Fibroblast of villous mesenchyme (primary cell): ENCODE results near the gene TENT5C. TPM values are rescaled to one million over a fixed set of nuclear protein-coding genes. Genes with fewer than 3 reads are reported as not detected.
A peak's percentile ranks its signal among the peaks of the same experiment; 100 is the strongest.
"Not testable (repeated sequence)": the region's sequence is repeated elsewhere in the genome, so short reads cannot be mapped to it uniquely, and the experiment has no call there.

ENCODE experiments used
- DNase-seq: peaks from one replicate; pipeline ENCODE4 v3.0.0-alpha.2; 2010; ENCODE audit warnings: low read depth
- H3K4me3 ChIP-seq: 2 replicates; pipeline ENCODE4 v1.5.1; 2011; ENCODE audit warnings: low read depth, mild to moderate bottlenecking, low read length
- CTCF ChIP-seq: IDR thresholded peaks from 2 replicates; pipeline ENCODE4 v1.5.1; 2012; ENCODE audit warnings: low read depth, mild to moderate bottlenecking, low read length; ENCODE audit not compliant: insufficient read depth
- total RNA-seq: library from RNA; depleted of rRNA; stranded (reverse); fragments of >200 nt; gene quantifications from 2 replicates; pipeline ENCODE4 v1.2.3, GENCODE V29; 2012

The TENT5C gene
- total RNA-seq, result 4.3 and 6.1 TPM in 2 replicates

- peak within 1 kb of the TSS; percentile 95 for H3K4me3 ChIP-seq
- DNase-seq, result peak; percentile 96
- TF ChIP-seq CTCF, result peak; percentile 10
These were observed at the start of gene TENT5C for GRCh38 chr1:117605774-117606648. TENT5C (plus strand) TSS chr1:117606048; CDS start chr1:117622869, 16,821 bp downstream.

GRCh38 chr1:117556341-117556740, 49.5 kb upstream of the TENT5C start:
- TF ChIP-seq CTCF, result no peak
- DNase-seq, result no peak
- no peak overlapping the region for H3K4me3 ChIP-seq

- H3K4me3 ChIP-seq, result no peak overlapping the region
- DNase-seq, result no peak
- TF ChIP-seq CTCF, result no peak
These were observed 48.9 kb upstream of the TENT5C start for GRCh38 chr1:117556976-117557375.

GRCh38 chr1:117558451-117558850, 47.4 kb upstream of the TENT5C start:
- not testable (repeated sequence) for H3K4me3 ChIP-seq, DNase-seq

- no peak overlapping the region for H3K4me3 ChIP-seq
- DNase-seq, result no peak
- TF ChIP-seq CTCF, result no peak
These were observed 46.7 kb upstream of the TENT5C start for GRCh38 chr1:117559139-117559538.

- DNase-seq, result no peak
- no peak for TF ChIP-seq CTCF
- no peak overlapping the region for H3K4me3 ChIP-seq
These were observed 45.9 kb upstream of the TENT5C start for GRCh38 chr1:117559985-117560384.

- no peak for DNase-seq
- H3K4me3 ChIP-seq, result no peak overlapping the region
- TF ChIP-seq CTCF, result no peak
These were observed 44.8 kb upstream of the TENT5C start for GRCh38 chr1:117561071-117561470.
